Body of pancreas (tissue), 4 donors: ENCODE results near the gene CA5A. TPM values are rescaled to one million over a fixed set of nuclear protein-coding genes. Genes with fewer than 3 reads are reported as not detected.

Experiments used
- ATAC-seq: fragments of 150-250 bp; one replicate; pipeline ENCODE4 v1.9.1; 2016
- DNase-seq, 4 donors: peaks; one replicate each; pipeline ENCODE4 v3.0.0-alpha.2; 2019
- H3K27ac ChIP-seq, 4 donors: fragments of 200-600 bp; sonication (generic); 1 replicate in 3 of 4; 2 replicates in 1 of 4; pipeline versions ENCODE4 v1.5.1 to v1.6.1; 2016 to 2019; ENCODE audit warnings: mild to moderate bottlenecking in 1 of 4, mixed read lengths in 1 of 4, moderate library complexity in 1 of 4
- H3K27me3 ChIP-seq, 2 donors: fragments of 200-600 bp; sonication (generic); one replicate each; pipeline ENCODE4 v1.6.0; 2016; ENCODE audit warnings: mild to moderate bottlenecking in 1 of 2
- H3K36me3 ChIP-seq, 2 donors: fragments of 200-600 bp; sonication (generic); replicated peaks in 1 of 2; 2 replicates each; pipeline ENCODE4 v1.5.1; 2016; ENCODE audit warnings: low read depth in 2 of 2; ENCODE audit not compliant: insufficient read depth in 1 of 2
- H3K4me1 ChIP-seq: fragments of 200-600 bp; sonication (generic); one replicate; pipeline ENCODE4 v1.6.0; 2016
- H3K4me3 ChIP-seq, 2 donors: fragments of 200-600 bp; sonication (generic); 1 replicate in 1 of 2; 2 replicates in 1 of 2; pipeline ENCODE4 v1.5.1; 2016 to 2019
- H3K9me3 ChIP-seq, 3 donors: fragments of 200-600 bp; sonication (generic); 1 replicate in 2 of 3; 2 replicates in 1 of 3; pipeline ENCODE4 v1.5.1; 2016
- POLR2A ChIP-seq, 3 donors: fragments of 450-650 bp; IDR thresholded peaks; one replicate each; pipeline ENCODE4 v1.6.1; 2016; ENCODE audit warnings: antibody characterized with exemption in 3 of 3, mild to moderate bottlenecking in 2 of 3
- WGBS, 2 donors: methylation state at CpG; one replicate each; pipeline ENCODE4 v1.1.5; 2017; 5-methylcytosine and 5-hydroxymethylcytosine counted together
- intact Hi-C: fragments of 100-400 bp; cut with DNase I; formaldehyde crosslinking; loops from one replicate; pipeline ENCODE4 v1.15.1; 2023
- total RNA-seq, 2 donors: library from RNA; depleted of rRNA; stranded (reverse); fragments of >200 nt; gene quantifications; one replicate each; pipeline ENCODE4 v1.1.0, GENCODE V29; 2016
- TF ChIP-seq, protein P1 (sequence below), 7 experiments: fragments of 450-650 bp in 4 of 7; fragments of 200-600 bp in 3 of 7; sonication (generic) in 3 of 7; IDR thresholded peaks; one replicate each; pipeline ENCODE4 v1.5.1; 2016 to 2019; ENCODE audit warnings: antibody characterized with exemption in 7 of 7

CA5A gene
- total RNA-seq, 2 donors from 2014 or later = not detected

DNA sequence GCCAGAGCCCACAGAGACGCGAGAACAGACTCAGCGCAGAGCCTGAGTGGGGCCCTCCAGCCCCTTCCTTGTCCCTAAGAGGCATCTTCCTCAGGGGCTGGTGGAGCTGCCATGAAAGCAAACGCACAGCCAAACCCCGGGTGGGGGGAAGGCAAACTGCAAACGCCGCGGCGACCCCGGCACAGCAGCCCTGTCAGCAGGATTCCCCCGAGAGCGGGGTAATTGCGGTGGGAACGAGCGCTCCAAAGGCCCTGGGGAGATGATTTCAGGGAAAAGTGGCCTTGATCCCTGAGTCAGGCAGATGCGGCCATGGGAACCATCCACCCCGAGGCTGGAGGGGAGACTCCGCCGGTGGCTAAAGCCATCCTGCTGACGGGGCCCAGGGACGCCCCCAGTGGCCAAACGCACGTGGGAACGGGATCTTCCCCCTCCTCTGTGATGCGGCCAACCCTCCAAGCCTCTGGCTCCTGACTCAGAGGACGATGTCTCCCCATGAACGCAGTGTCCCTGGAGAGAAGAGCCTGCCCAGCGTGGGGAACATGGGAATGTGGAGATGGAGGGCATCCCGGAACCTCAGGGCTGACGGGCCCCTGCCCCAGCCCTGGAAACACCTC is 92.1 kb downstream of the CA5A start:
- intact Hi-C loops = no loop called here
- 82 to 83% methylated on average over 14 to 30 of the region's 30 CpGs for WGBS, 2 donors
- Histone ChIP-seq H3K36me3 (no peaks in the 10 kb centered on the region), H3K27me3 (no peaks in the 10 kb centered on the region), H3K27ac (no peak overlapping the region), H3K4me1 (peaks cover 24% of the 10 kb centered on the region), H3K4me3 (no peak overlapping the region), H3K9me3 (no peaks in the 10 kb centered on the region)
- ATAC-seq (no peak), DNase-seq (no peak)
- TF ChIP-seq POLR2A (IDR thresholded peaks at IDR 0.05) = no peak
- TF ChIP-seq, protein P1, sequence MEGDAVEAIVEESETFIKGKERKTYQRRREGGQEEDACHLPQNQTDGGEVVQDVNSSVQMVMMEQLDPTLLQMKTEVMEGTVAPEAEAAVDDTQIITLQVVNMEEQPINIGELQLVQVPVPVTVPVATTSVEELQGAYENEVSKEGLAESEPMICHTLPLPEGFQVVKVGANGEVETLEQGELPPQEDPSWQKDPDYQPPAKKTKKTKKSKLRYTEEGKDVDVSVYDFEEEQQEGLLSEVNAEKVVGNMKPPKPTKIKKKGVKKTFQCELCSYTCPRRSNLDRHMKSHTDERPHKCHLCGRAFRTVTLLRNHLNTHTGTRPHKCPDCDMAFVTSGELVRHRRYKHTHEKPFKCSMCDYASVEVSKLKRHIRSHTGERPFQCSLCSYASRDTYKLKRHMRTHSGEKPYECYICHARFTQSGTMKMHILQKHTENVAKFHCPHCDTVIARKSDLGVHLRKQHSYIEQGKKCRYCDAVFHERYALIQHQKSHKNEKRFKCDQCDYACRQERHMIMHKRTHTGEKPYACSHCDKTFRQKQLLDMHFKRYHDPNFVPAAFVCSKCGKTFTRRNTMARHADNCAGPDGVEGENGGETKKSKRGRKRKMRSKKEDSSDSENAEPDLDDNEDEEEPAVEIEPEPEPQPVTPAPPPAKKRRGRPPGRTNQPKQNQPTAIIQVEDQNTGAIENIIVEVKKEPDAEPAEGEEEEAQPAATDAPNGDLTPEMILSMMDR (IDR thresholded peaks at IDR 0.05) = no peak

DNA sequence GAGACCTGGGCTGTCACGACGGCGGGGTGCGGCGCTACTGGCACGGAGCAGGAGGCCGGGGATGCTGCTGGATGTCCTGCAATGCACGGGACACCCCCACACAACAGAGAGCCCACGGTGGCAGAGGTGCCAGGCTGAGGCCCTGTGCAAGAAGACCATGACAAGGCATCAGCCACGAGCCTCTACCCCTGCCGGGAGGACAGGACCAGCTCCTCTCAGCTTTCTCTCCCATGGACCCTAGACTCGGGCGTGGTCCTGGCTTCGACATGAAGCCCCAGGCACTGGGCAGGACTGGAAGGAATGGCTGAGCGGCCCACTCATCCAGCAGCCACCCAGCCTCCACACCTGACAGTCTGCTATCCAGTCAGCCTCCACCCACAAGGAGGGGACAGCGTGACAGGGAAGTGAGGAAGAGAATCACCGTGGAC is 92.6 kb downstream of the CA5A start:
- WGBS, 2 donors = 89 to 97% methylated on average over 5 to 16 of the region's 17 CpGs
- TF ChIP-seq POLR2A (IDR thresholded peaks at IDR 0.05) = no peak
- TF ChIP-seq, protein P1 (IDR thresholded peaks at IDR 0.05) = no peak
- no peak overlapping the region for H3K4me3 ChIP-seq
- no peak for ATAC-seq
- no peak for DNase-seq
- H3K4me1 ChIP-seq = peaks cover 20% of the 10 kb centered on the region
- intact Hi-C loops = no loop called here
- H3K27ac ChIP-seq = no peak overlapping the region
- H3K36me3 ChIP-seq = no peaks in the 10 kb centered on the region
- no peaks in the 10 kb centered on the region for H3K9me3 ChIP-seq
- H3K27me3 ChIP-seq = no peaks in the 10 kb centered on the region

GRCh38 chr16:87842209-87842869 is 94.0 kb downstream of the CA5A start:
- Histone ChIP-seq H3K9me3 (no peaks in the 10 kb centered on the region), H3K36me3 (no peaks in the 10 kb centered on the region), H3K27ac (no peak overlapping the region), H3K4me3 (no peak overlapping the region), H3K4me1 (peaks cover 9% of the 10 kb centered on the region), H3K27me3 (no peaks in the 10 kb centered on the region)
- no peak for DNase-seq
- TF ChIP-seq POLR2A (IDR thresholded peaks at IDR 0.05) = no peak
- TF ChIP-seq, protein P1 (IDR thresholded peaks at IDR 0.05) = no peak
- intact Hi-C loops = no loop called here
- WGBS, 2 donors = 81 to 83% methylated on average over 7 to 17 of the region's 17 CpGs
- ATAC-seq = no peak

- Histone ChIP-seq H3K4me1 (peaks cover 1% of the 10 kb centered on the region), H3K27ac (no peak overlapping the region), H3K27me3 (no peaks in the 10 kb centered on the region), H3K9me3 (no peaks in the 10 kb centered on the region), H3K36me3 (no peaks in the 10 kb centered on the region), H3K4me3 (no peak overlapping the region)
- DNase-seq (no peak), ATAC-seq (no peak)
- intact Hi-C loops = no loop called here
- 87 to 91% methylated on average over 16 to 21 of the region's 22 CpGs for WGBS, 2 donors
- no peak for TF ChIP-seq POLR2A (IDR thresholded peaks at IDR 0.05)
- TF ChIP-seq, protein P1 (IDR thresholded peaks at IDR 0.05) = no peak
These were observed 94.8 kb downstream of the CA5A start for GRCh38 chr16:87841340-87842208.
